H9 (cell line): Measurements from ENCODE around the gene MINDY2. TPM values are rescaled to one million over a fixed set of nuclear protein-coding genes. Genes with fewer than 3 reads are reported as not detected.

ENCODE experiments used
- DNase-seq: peaks from one replicate; pipeline ENCODE4 v3.0.0-alpha.2; 2017
- H2AFZ ChIP-seq: one replicate; pipeline ENCODE4 v1.6.1; 2013; ENCODE audit warnings: mild to moderate bottlenecking, low read length, control low read depth, moderate library complexity
- H2AK5ac ChIP-seq: 2 replicates; pipeline ENCODE4 v1.6.1; 2013; ENCODE audit warnings: low read length, control low read depth, mixed read lengths; ENCODE audit not compliant: insufficient read length
- H2BK120ac ChIP-seq: one replicate; pipeline ENCODE4 v1.6.1; 2013; ENCODE audit warnings: low read depth, mild to moderate bottlenecking, low read length, control low read depth, inconsistent platforms; ENCODE audit not compliant: poor library complexity, severe bottlenecking
- H2BK12ac ChIP-seq: 2 replicates; pipeline ENCODE4 v1.6.1; 2013; ENCODE audit warnings: low read length, control low read depth, mixed read lengths, low read depth; ENCODE audit not compliant: insufficient read length
- H2BK15ac ChIP-seq: 2 replicates; pipeline ENCODE4 v1.6.1; 2013; ENCODE audit warnings: low read depth, low read length, control low read depth
- H2BK20ac ChIP-seq: one replicate; pipeline ENCODE4 v1.6.1; 2013; ENCODE audit warnings: low read depth, mild to moderate bottlenecking, low read length, control low read depth, inconsistent platforms; ENCODE audit not compliant: poor library complexity, severe bottlenecking
- H2BK5ac ChIP-seq: 2 replicates; pipeline ENCODE4 v1.6.1; 2013; ENCODE audit warnings: low read length, control low read depth, mixed read lengths; ENCODE audit not compliant: insufficient read length
- H3K14ac ChIP-seq: 2 replicates; pipeline ENCODE4 v1.6.1; 2013; ENCODE audit warnings: low read length, control low read depth; ENCODE audit not compliant: insufficient read depth
- H3K18ac ChIP-seq: 2 replicates; pipeline ENCODE4 v1.6.1; 2013; ENCODE audit warnings: low read depth, mild to moderate bottlenecking, mixed read lengths, low read length, control low read depth; ENCODE audit not compliant: insufficient read length
- H3K23ac ChIP-seq: 2 replicates; pipeline ENCODE4 v1.6.1; 2013; ENCODE audit warnings: low read length, control low read depth, mixed read lengths, low read depth; ENCODE audit not compliant: insufficient read length
- H3K23me2 ChIP-seq: 2 replicates; pipeline ENCODE4 v1.6.1; 2013; ENCODE audit warnings: low read depth, mild to moderate bottlenecking, mixed read lengths, low read length, control low read depth; ENCODE audit not compliant: insufficient read length, poor library complexity, severe bottlenecking
- H3K27ac ChIP-seq: 2 replicates; pipeline ENCODE4 v1.5.1; 2013; ENCODE audit warnings: low read length, control low read depth, mixed read lengths, low read depth; ENCODE audit not compliant: insufficient read length
- H3K27me3 ChIP-seq: 2 replicates; pipeline ENCODE4 v1.6.1; 2013; ENCODE audit warnings: low read length, control low read depth, inconsistent platforms; ENCODE audit not compliant: insufficient read depth
- H3K4ac ChIP-seq: 2 replicates; pipeline ENCODE4 v1.6.1; 2013; ENCODE audit warnings: low read depth, mild to moderate bottlenecking, control low read depth, inconsistent platforms, low read length, moderate library complexity
- H3K4me1 ChIP-seq: 2 replicates; pipeline ENCODE4 v1.6.1; 2013; ENCODE audit warnings: low read length, control low read depth, inconsistent platforms; ENCODE audit not compliant: insufficient read depth
- H3K4me2 ChIP-seq: 2 replicates; pipeline ENCODE4 v1.6.1; 2013; ENCODE audit warnings: low read length, control low read depth, mixed read lengths; ENCODE audit not compliant: insufficient read length, insufficient read depth
- H3K56ac ChIP-seq: 2 replicates; pipeline ENCODE4 v1.6.1; 2013; ENCODE audit warnings: low read depth, mild to moderate bottlenecking, mixed read lengths, low read length, control low read depth; ENCODE audit not compliant: insufficient read length
- H3K79me1 ChIP-seq: 2 replicates; pipeline ENCODE4 v1.6.1; 2013; ENCODE audit warnings: low read depth, mild to moderate bottlenecking, moderate library complexity, low read length, control low read depth, inconsistent platforms; ENCODE audit not compliant: insufficient read depth, poor library complexity, severe bottlenecking
- H3K79me2 ChIP-seq: 2 replicates; pipeline ENCODE4 v1.6.1; 2013; ENCODE audit warnings: low read length, control low read depth, inconsistent platforms; ENCODE audit not compliant: insufficient read depth
- H3K9ac ChIP-seq: 2 replicates; pipeline ENCODE4 v1.6.1; 2013; ENCODE audit warnings: low read length, control low read depth, mixed read lengths; ENCODE audit not compliant: insufficient read length; ENCODE audit errors: extremely low read depth
- H3K9me3 ChIP-seq: one replicate; pipeline ENCODE4 v1.6.1; 2013; ENCODE audit warnings: low read depth, low read length, inconsistent platforms; ENCODE audit not compliant: control insufficient read depth
- H3T11ph ChIP-seq: one replicate; pipeline ENCODE4 v1.6.1; 2013; ENCODE audit warnings: mild to moderate bottlenecking, low read length, control low read depth, inconsistent platforms
- H4K20me1 ChIP-seq: one replicate; pipeline ENCODE4 v1.6.1; 2013; ENCODE audit not compliant: control insufficient read depth, insufficient read length, insufficient read depth
- H4K5ac ChIP-seq: 2 replicates; pipeline ENCODE4 v1.6.1; 2013; ENCODE audit warnings: low read depth, mild to moderate bottlenecking, mixed read lengths, low read length, control low read depth; ENCODE audit not compliant: insufficient read length
- H4K8ac ChIP-seq: replicated peaks from 2 replicates; pipeline ENCODE4 v1.6.1; 2013; ENCODE audit warnings: low read length, control low read depth, mixed read lengths, low read depth; ENCODE audit not compliant: insufficient read length
- H4K91ac ChIP-seq: 2 replicates; pipeline ENCODE4 v1.6.1; 2013; ENCODE audit warnings: low read depth, mild to moderate bottlenecking, moderate library complexity, mixed read lengths, low read length, control low read depth; ENCODE audit not compliant: insufficient read length
- H3K27ac Mint-ChIP-seq, 3 experiments: 2 replicates in 2 of 3; 3 replicates in 1 of 3; pipeline ENCODE4 v1.8.0; 2020 to 2021; ENCODE audit warnings: mixed read lengths in 3 of 3, mild to moderate bottlenecking in 1 of 3, moderate library complexity in 1 of 3
- H3K27me3 Mint-ChIP-seq: 2 replicates; pipeline ENCODE4 v1.8.0; 2021; ENCODE audit warnings: low read depth, mild to moderate bottlenecking, moderate library complexity, mixed read lengths
- H3K36me3 Mint-ChIP-seq, 3 experiments: 2 replicates in 2 of 3; 3 replicates in 1 of 3; pipeline ENCODE4 v1.8.0; 2020 to 2021; ENCODE audit warnings: low read depth in 3 of 3, mixed read lengths in 3 of 3; ENCODE audit not compliant: insufficient read depth in 1 of 3
- H3K4me1 Mint-ChIP-seq, 2 experiments: 2 replicates each; pipeline ENCODE4 v1.8.0; 2020; ENCODE audit warnings: mixed read lengths in 2 of 2
- H3K4me3 Mint-ChIP-seq, 2 experiments: 2 replicates in 1 of 2; 3 replicates in 1 of 2; pipeline ENCODE4 v1.8.0; 2020 to 2021; ENCODE audit warnings: mild to moderate bottlenecking in 2 of 2, mixed read lengths in 2 of 2, moderate library complexity in 1 of 2
- H3K9me3 Mint-ChIP-seq, 2 experiments: 2 replicates in 1 of 2; 3 replicates in 1 of 2; pipeline ENCODE4 v1.8.0; 2020; ENCODE audit warnings: mild to moderate bottlenecking in 2 of 2, mixed read lengths in 2 of 2, moderate library complexity in 1 of 2
- WGBS: extraction: QIAGEN DNeasy Blood & Tissue Kit; methylation state at CpG from one replicate; pipeline ENCODE4 v1.1.7; 2013; ENCODE audit warnings: missing lambda C conversion rate, low lambda C conversion rate, mixed read lengths; ENCODE audit not compliant: insufficient read length; ENCODE audit errors: extremely low coverage; 5-methylcytosine and 5-hydroxymethylcytosine counted together
- total RNA-seq: library from RNA; stranded (reverse); gene quantifications from 2 replicates; pipeline ENCODE4 v1.2.1, GENCODE V29; 2021
- TF ChIP-seq, protein P1 (sequence below): fragments of 200-600 bp; sonication (generic); conservative IDR thresholded peaks from 3 replicates; pipeline ENCODE4 v1.8.0; 2021; ENCODE audit warnings: antibody characterized with exemption, mild to moderate bottlenecking

Gene MINDY2
- total RNA-seq, 1 experiment from 2014 or later: 32.3 TPM

DNA sequence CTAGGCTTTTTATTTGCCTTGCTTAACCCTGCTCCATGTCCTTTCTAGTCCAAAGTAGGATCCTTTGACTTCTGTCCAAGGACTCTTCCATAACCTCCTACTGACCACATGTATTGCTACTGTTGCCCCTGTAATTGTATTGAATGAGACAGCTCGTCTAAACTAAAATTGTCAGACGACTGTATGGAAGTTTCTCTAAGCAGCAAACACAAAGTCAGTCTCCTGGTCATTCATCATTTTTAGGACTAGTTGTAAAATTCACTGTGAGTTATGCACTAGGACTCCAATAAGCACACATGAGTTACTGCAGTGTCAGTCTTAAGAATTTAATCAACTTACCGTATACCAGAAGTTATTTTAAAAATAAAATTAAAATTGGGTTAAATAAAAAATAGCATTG lies 129.5 kb downstream of the MINDY2 start:
- H3K36me3 Mint-ChIP-seq: peaks cover 19 to 65% (median 60%) of the 10 kb centered on the region in 3 experiments; a peak in 6 of 7 replicates
- Histone ChIP-seq H3K56ac (no peak overlapping the region), H2BK120ac (no peak overlapping the region), H2BK15ac (no peak overlapping the region), H3K9me3 (no peaks in the 10 kb centered on the region), H4K5ac (no peak overlapping the region), H3T11ph (no peak overlapping the region), H3K9ac (no peak overlapping the region), H3K18ac (no peak overlapping the region), H3K4me2 (no peak overlapping the region), H3K79me2 (no peaks in the 10 kb centered on the region), H3K14ac (no peak overlapping the region), H2BK12ac (no peak overlapping the region), H2BK5ac (no peak overlapping the region), H3K4ac (no peak overlapping the region), H2AFZ (no peak overlapping the region), H3K23me2 (no peaks in the 10 kb centered on the region), H4K8ac (no peak overlapping the region), H4K91ac (no peak overlapping the region), H3K79me1 (peaks cover 5% of the 10 kb centered on the region), H3K27me3 (no peaks in the 10 kb centered on the region), H2AK5ac (no peak overlapping the region), H3K23ac (no peak overlapping the region), H3K4me1 (no peaks in the 10 kb centered on the region), H2BK20ac (no peak overlapping the region), H4K20me1 (no peaks in the 10 kb centered on the region), H3K27ac (no peak overlapping the region)
- no peak for DNase-seq
- no peaks in the 10 kb centered on the region for H3K27me3 Mint-ChIP-seq
- no peaks in the 10 kb centered on the region for H3K4me1 Mint-ChIP-seq
- TF ChIP-seq, protein P1, sequence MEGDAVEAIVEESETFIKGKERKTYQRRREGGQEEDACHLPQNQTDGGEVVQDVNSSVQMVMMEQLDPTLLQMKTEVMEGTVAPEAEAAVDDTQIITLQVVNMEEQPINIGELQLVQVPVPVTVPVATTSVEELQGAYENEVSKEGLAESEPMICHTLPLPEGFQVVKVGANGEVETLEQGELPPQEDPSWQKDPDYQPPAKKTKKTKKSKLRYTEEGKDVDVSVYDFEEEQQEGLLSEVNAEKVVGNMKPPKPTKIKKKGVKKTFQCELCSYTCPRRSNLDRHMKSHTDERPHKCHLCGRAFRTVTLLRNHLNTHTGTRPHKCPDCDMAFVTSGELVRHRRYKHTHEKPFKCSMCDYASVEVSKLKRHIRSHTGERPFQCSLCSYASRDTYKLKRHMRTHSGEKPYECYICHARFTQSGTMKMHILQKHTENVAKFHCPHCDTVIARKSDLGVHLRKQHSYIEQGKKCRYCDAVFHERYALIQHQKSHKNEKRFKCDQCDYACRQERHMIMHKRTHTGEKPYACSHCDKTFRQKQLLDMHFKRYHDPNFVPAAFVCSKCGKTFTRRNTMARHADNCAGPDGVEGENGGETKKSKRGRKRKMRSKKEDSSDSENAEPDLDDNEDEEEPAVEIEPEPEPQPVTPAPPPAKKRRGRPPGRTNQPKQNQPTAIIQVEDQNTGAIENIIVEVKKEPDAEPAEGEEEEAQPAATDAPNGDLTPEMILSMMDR: no peak
- no peak overlapping the region for H3K27ac Mint-ChIP-seq
- no CpG with 5 or more reads among the region's 3 CpGs for WGBS
- no peaks in the 10 kb centered on the region for H3K9me3 Mint-ChIP-seq
- H3K4me3 Mint-ChIP-seq: no peak overlapping the region
